DMS53 (cell line): ENCODE data around the gene FRMD7.

Experiments used
- DNase-seq: peaks from one replicate; lab custom pipeline; 2025; lab: John Stamatoyannopoulos, UW

The FRMD7 gene

DNA sequence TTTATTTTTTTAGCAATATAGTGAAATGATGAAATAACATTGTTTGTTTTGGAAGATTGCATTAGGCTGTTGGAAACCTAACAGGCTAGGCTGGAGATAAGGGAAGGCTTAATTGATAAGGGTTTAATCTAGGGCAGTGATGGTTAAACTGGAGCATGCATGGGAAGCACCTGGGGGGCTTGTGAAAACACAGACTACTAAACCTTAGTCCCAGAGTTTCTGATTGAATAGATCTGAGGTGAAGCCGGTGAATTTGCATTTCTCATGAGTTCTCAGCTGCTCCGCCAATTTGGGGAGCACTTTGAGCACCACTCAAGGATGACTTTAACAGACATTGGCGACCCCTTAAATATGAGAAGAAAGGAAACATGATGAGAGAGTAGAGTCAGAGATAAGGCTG lies 93.2 kb downstream of the FRMD7 start:
- DNase-seq, result no peak

GRCh38 chrX:132033166-132033565 lies 94.7 kb downstream of the FRMD7 start:
- no peak for DNase-seq

GRCh38 chrX:132031867-132032266 lies 96.0 kb downstream of the FRMD7 start:
- no peak for DNase-seq

DNA sequence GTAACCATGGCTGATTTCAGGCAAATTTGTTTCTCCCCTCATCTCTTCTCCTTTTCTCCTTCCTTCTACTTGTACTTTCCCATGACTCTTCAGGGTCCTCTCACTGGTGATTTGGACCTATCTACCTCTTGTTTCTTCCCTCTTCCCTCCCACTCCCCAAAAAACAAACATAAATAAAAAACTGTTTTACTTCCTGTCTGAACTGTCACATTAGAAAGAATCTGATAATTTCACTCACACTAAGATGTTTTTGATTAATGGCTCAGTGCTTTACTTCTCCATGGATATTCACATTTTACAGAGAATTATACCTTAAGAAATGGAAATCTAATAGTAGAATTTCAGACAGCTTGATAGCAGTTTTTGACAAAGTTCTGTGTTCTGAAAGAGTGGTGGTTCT lies 97.6 kb downstream of the FRMD7 start:
- no peak for DNase-seq
